Heart left ventricle (tissue), 13 donors: ENCODE data around the gene OR6K6.

ENCODE experiments used
- POLR2A ChIP-seq, 2 donors: fragments of 450-650 bp; IDR thresholded peaks; one replicate each; pipeline ENCODE4 v1.6.1; 2017; ENCODE audit warnings: antibody characterized with exemption in 2 of 2, mild to moderate bottlenecking in 2 of 2, moderate library complexity in 2 of 2
- TF ChIP-seq, protein P1 (sequence below), 12 donors: fragments of 200-600 bp; sonication (generic) in 4 of 12; IDR thresholded peaks; one replicate each; pipeline versions ENCODE4 v1.5.0 to v1.8.0; 2018 to 2022; ENCODE audit warnings: antibody characterized with exemption in 12 of 12, mild to moderate bottlenecking in 5 of 12
- donor health status: ischemic (EF 13 %, LVEDD 7.1; RV severe dilation, severe dysfunction).
- donor health status: DM: no; HTN: yes; CAD: no.
- donor health status: DM: no; HTN: no; CAD: no.
- donor health status: ischemic (EF 25% LVEDD 6.9; RV normal size, moderate dysfunction).
- donor health status: ischemic (EF 25% LVEDD 5.7; RV mildly dilated, moderate dysfunction).
- donor health status: ischemic (EF 35%, LVEDD 5.7; RV mildly dilated, moderate dysfunction).
- donor health status: nonischemic (EF 11% LVEDD 7.7; RV severe dilation, severe dysfunction).
- donor health status: DM: yes; HTN: yes; CAD: no.
- donor health status: PGD.
- donor health status: ischemic (EF 29% LVEDD 5.4; RV normal size, mild dysfunction).
- donor health status: nonischemic (EF 23%, LVEDD 6.1; RV moderate dilation, normal function).

DNA sequence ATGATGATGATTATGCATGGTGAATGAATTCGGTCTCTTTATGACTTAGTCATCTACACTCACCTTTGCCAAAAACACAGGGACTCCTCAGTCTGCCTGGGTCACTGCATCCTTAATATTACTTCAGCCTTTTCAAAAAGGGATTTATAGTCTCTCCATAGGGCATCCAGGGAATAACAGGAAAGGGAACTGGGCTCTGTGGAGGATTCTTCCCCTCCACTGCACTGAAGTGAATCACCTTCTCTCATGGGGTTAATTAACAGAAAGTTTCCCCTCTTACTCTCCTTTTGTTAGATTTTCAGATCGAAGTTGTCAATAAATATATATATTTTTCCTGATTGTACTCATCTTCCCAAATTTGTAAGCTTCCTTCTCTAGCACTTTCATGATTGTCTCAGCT is 33.9 kb upstream of the OR6K6 start, which contains the start of gene OR6K3:
- TF ChIP-seq, protein P1, sequence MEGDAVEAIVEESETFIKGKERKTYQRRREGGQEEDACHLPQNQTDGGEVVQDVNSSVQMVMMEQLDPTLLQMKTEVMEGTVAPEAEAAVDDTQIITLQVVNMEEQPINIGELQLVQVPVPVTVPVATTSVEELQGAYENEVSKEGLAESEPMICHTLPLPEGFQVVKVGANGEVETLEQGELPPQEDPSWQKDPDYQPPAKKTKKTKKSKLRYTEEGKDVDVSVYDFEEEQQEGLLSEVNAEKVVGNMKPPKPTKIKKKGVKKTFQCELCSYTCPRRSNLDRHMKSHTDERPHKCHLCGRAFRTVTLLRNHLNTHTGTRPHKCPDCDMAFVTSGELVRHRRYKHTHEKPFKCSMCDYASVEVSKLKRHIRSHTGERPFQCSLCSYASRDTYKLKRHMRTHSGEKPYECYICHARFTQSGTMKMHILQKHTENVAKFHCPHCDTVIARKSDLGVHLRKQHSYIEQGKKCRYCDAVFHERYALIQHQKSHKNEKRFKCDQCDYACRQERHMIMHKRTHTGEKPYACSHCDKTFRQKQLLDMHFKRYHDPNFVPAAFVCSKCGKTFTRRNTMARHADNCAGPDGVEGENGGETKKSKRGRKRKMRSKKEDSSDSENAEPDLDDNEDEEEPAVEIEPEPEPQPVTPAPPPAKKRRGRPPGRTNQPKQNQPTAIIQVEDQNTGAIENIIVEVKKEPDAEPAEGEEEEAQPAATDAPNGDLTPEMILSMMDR (IDR thresholded peaks at IDR 0.05) = no peak
- TF ChIP-seq POLR2A (IDR thresholded peaks at IDR 0.05) = no peak
